Head of caudate nucleus (tissue), 42 donors: Measurements from ENCODE around the gene NECAB2.

Source experiments
- DNase-seq, 42 donors: peaks; one replicate each; pipeline versions ENCODE4 v3.0.0 to v3.0.0-alpha.2; 2020 to 2021; ENCODE audit warnings: mixed read lengths in 7 of 42
- intact Hi-C: fragments of 100-400 bp; cut with DNase I; formaldehyde crosslinking; loops from one replicate; pipeline ENCODE4 v1.15.0; 2022

NECAB2 gene

GRCh38 chr16:84047206-84047605 is 79.2 kb downstream of the NECAB2 start:
- intact Hi-C loops, result no loop called here
- no peak for DNase-seq

GRCh38 chr16:84047626-84048025 is 79.6 kb downstream of the NECAB2 start:
- intact Hi-C loops, result no loop called here
- DNase-seq, result no peak

- intact Hi-C loops, result no loop called here
- peak in 1 of 42 donors; percentile 12 for DNase-seq
Measured at GRCh38 chr16:84048270-84048669, 80.2 kb downstream of the NECAB2 start.

- intact Hi-C loops, result no loop called here
- peak in 1 of 42 donors; percentile 15 for DNase-seq
Measured at GRCh38 chr16:84048871-84049270, 80.8 kb downstream of the NECAB2 start.

GRCh38 chr16:84049403-84050060 is 81.5 kb downstream of the NECAB2 start:
- intact Hi-C loops, result no loop called here
- DNase-seq, result peak in 4 of 42 donors; percentile 11 to 40 (median 30)

GRCh38 chr16:84050316-84050715 is 82.3 kb downstream of the NECAB2 start:
- intact Hi-C loops, result no loop called here
- peak in 1 of 42 donors; percentile 10 for DNase-seq

GRCh38 chr16:84052071-84052622 is 84.1 kb downstream of the NECAB2 start:
- intact Hi-C loops, result no loop called here
- peak in 9 of 42 donors; percentile 7 to 35 (median 18) for DNase-seq
